ENCODE results near the gene DNAH3.

GRCh38 chr16:20899071-20899470 is 251.6 kb downstream of the DNAH3 start:
- TF ChIP-seq MAX (IDR thresholded peaks at IDR 0.05) (no peak), ZSCAN20 (CRISPR knock-in tag; IDR thresholded peaks at IDR 0.05) (no peak), MAFK (IDR thresholded peaks at IDR 0.05; ENCODE audit: partially characterized antibody) (no peak), POLR2A (IDR thresholded peaks at IDR 0.05; ENCODE audit: low read length) (no peak), ZNF302 (CRISPR knock-in tag; IDR thresholded peaks at IDR 0.05) (no peak), E2F6 (IDR thresholded peaks at IDR 0.05; ENCODE audit: borderline replicate concordance, low read depth) (no peak), REST (IDR thresholded peaks at IDR 0.05) (no peak), CTCF (IDR thresholded peaks at IDR 0.05) (no peak), EP300 (IDR thresholded peaks at IDR 0.05) (no peak), RCOR1 (IDR thresholded peaks at IDR 0.05; ENCODE audit: low read depth, low read length) (no peak), USF2 (IDR thresholded peaks at IDR 0.05) (no peak)
